ENCODE results near the gene PGM2.

DNA sequence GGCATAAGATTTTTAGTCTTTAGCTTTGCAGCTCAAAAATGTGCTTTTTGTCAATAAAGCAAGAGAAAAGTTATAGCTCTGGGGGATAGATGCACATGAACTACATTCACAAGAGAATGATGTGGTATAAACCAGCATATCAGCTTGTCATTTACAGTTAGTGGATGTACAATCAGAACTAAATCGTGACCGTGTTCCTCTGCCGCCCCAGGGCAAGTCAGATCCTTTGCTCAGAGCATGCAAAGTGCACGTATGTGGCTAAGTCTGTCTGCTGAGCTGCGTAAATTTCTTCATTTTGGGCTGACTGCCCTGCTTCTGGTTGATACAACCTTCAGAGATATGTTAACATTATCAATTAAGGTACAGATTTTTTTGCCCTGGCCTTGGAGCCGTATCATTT is 9.3 kb downstream of the PGM2 start:
- TF ChIP-seq, protein P1, sequence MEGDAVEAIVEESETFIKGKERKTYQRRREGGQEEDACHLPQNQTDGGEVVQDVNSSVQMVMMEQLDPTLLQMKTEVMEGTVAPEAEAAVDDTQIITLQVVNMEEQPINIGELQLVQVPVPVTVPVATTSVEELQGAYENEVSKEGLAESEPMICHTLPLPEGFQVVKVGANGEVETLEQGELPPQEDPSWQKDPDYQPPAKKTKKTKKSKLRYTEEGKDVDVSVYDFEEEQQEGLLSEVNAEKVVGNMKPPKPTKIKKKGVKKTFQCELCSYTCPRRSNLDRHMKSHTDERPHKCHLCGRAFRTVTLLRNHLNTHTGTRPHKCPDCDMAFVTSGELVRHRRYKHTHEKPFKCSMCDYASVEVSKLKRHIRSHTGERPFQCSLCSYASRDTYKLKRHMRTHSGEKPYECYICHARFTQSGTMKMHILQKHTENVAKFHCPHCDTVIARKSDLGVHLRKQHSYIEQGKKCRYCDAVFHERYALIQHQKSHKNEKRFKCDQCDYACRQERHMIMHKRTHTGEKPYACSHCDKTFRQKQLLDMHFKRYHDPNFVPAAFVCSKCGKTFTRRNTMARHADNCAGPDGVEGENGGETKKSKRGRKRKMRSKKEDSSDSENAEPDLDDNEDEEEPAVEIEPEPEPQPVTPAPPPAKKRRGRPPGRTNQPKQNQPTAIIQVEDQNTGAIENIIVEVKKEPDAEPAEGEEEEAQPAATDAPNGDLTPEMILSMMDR (IDR thresholded peaks at IDR 0.05), result no peak
- no peak for TF ChIP-seq ZFX (IDR thresholded peaks at IDR 0.05; ENCODE audit: borderline replicate concordance)

Measured in 22Rv1 (cell line).